HG03066 (cell line): ENCODE data around the gene CCDC80.
"Not testable (repeated sequence)": the region's sequence is repeated elsewhere in the genome, so short reads cannot be mapped to it uniquely, and the experiment has no call there.

Experiments used
- ATAC-seq: cut with Tn5 transposase; IDR thresholded peaks from one replicate; pipeline ENCODE4 v1.9.1; 2021; ENCODE audit warnings: low read depth; ENCODE audit not compliant: unreplicated experiment

CCDC80 gene

DNA sequence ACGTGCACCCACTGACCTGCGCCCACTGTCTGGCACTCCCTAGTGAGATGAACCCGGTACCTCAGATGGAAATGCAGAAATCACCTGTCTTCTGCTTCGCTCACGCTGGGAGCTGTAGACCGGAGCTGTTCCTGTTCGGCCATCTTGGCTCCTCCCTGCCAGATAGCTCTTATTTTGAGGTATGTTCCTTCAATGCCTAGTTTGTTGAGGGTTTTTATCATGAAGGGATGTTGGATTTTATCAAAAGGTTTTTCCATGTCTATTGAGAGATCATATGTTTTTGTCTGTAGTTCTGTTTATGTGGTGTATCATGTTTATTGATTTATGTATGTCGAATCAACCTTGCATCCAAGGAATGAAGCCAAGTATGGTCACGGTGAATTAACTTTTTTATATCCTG is 24.1 kb upstream of the CCDC80 start:
- not testable (repeated sequence) for ATAC-seq

DNA sequence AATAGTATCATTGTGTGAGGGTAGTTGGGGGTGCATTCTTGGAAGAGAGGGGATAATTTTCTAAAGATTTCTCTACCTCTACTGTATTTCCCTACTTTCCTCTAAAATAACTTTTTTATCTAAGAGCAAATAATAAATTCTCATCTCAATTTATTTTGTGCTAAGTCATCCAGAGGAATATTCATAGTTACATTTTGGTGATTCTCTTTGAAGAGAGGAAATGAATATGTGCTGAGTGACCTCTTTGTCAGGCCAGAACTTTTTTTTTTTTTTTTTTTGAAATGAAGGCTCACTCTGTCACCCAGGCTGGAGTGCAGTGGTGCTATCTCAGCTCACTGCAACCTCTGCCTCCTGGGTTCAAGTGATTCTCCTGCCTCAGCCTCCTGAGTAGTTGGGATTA is 15.1 kb upstream of the CCDC80 start:
- no peak for ATAC-seq

DNA sequence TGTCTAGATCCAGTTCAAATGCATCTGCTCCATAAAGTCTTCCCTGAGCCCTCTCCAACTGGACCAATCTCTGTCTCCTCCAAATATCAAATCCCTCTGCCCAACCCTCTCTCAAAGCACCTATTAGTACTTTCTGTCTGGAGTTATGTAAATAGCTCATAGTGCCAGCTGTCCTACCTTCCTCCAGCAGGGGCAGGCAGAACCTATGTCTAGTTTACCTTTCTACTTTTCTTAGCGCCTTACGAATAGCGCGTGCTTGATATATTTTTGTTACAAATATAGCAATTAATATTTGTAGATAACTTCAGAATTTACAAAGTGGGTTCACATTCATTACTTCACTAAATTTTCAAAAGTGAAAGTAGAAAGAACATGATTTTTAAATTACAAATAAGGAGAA is 14.0 kb upstream of the CCDC80 start:
- no peak for ATAC-seq

GRCh38 chr3:112654492-112654891 is 13.5 kb upstream of the CCDC80 start:
- ATAC-seq, result no peak

DNA sequence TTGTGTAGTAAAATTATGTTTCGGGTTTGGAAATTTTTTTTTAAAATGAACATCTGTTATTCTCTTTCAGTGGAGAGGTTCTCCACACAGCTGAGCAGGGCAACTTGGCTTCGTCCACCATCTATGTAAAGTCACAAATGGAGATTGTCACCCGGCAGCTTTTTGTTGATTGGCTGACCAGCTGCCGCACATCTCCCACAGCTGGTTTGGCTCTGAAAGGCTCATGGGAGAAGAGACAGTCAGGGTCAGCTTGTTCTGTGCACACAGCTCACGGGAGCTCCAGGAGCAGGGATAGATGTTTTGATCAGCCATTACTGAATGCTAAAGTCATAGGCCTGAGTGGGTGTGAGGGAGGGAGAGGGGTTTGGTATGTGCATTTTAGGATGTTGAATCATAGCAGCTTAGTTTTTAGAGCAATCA is 12.9 kb upstream of the CCDC80 start:
- ATAC-seq, result no peak

GRCh38 chr3:112653209-112653871 is 12.4 kb upstream of the CCDC80 start:
- no peak for ATAC-seq

- no peak for ATAC-seq
Measured at GRCh38 chr3:112651516-112651915, 10.6 kb upstream of the CCDC80 start.

DNA sequence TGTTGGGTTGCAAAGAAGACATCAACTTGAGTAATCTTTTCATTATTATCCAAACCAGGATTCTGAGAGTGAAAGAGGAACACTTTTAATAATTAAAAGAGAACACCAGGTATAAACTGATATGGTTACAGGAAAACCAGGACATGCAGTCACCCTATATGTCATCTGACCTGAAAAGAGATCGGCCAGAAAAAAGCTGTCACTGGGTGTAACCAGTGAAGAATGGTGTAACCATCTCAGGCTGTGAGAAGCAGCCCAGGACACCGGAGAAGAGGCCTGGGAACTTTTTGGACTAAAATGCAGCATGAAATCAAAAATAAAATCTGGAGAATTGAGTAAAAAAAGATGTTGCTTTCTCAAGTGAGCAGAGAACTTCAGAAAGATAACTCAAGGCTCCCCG is 10.1 kb upstream of the CCDC80 start:
- ATAC-seq, result no peak

DNA sequence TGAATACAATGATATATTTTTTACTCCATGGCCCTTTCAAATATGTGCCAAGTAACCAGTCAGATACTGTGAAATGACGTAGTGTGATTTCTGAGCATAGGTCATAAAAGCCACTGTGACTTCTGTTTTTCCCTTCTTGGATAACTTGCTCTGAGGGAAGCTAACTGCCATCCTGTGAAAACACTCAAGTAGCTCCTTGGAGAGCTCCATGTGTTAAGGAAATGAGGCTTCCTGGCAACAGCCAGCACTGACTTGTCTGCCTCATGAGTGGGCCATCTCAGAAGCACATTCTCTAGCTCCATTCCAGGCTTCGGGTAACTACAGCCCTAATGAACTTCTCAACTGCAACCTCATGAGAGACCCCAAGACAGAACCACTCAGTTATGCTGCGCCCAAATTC is 9.5 kb upstream of the CCDC80 start:
- no peak for ATAC-seq

GRCh38 chr3:112649478-112649735 is 8.5 kb upstream of the CCDC80 start:
- ATAC-seq, result no peak

DNA sequence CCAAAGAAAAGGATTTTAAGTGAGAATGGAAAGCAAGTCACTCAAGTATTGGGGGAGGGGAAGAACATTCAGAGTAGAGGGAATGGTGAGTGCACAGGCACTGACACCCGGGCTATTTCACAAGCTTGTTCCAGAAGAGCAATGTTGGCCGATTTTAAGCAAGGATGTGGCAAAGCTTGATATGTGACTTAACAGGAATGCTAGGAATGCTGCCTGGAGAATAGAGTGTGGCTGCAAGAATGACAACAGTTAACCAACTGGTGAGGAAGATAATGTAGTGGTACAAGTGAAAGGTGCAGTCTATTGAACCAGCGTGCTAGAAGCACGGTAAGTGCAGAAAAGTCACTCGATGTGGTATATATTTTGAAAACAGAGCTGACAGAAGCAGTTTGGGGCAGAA is 6.2 kb upstream of the CCDC80 start:
- ATAC-seq, result no peak

GRCh38 chr3:112646623-112647022 is 5.7 kb upstream of the CCDC80 start:
- no peak for ATAC-seq

GRCh38 chr3:112644453-112644852 is 3.5 kb upstream of the CCDC80 start:
- ATAC-seq, result no peak

DNA sequence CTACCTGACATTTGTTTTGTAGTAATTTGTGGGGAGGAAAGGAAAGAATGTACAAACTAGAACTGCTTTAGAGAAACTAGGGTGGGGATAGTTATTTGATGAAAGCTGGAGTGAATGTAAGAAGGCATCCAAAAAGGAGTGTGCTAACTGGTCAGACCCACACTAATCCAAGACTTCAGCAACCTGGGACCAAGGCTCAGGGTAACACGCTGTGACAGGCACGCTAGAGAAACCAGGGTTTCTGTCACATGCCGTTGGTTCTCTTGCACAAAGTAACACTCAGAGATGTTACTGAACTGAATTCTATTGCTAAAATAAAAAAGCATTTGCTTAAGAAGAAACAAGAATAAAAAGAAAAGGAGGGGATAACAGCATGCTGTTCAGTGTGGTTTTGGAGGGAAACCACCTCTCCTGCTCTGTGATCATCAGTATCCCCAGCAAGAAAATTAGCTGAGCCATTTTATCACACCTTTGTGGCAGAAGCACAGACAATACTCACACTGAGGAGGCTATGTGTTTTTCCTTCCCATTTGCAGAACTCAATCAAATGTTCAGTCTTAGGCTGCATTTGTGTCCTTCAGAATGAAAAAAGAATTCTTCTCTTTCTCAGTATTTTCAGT is 2.8 kb upstream of the CCDC80 start:
- ATAC-seq, result no peak

GRCh38 chr3:112642912-112643506 is 2.1 kb upstream of the CCDC80 start:
- peak; percentile 90 for ATAC-seq

GRCh38 chr3:112640276-112640929 is 540 bp downstream of the CCDC80 start:
- no peak for ATAC-seq

GRCh38 chr3:112639455-112640225 is 1.3 kb downstream of the CCDC80 start:
- ATAC-seq, result no peak

DNA sequence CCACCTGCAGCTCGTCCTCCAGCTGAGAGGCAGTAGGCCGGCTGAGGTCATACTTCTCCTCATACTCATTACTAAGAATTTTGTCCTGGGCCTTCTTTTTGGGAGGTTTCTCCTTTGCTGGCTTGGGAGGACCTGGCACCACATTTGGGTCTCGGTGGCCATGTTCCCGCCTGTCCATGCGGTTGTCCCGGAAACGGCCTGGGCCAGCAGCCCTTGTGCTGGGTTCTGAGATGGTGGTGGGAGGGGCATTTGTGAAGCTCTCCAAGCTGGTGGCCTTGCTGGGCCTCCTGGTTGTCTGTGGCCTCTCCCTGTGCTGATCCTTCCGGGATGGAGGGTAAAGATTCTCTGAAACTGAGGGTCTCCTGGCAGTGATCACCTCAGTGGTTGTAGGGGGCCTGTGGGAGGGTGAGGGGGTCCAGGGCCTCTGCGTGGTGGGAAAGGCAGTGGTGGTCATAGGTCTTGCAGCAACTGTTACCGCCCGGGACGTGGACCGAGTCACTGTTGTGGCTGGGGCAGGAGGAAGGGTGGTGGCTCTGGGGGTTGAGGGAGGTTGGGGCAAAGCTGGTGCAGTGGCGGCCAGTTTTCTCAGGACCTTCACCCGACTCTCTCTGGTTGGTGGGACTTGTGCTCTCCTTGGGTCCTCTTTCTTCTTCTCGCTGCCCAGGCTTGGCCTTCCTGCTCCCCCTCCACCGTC is 2.5 kb downstream of the CCDC80 start:
- ATAC-seq, result no peak

DNA sequence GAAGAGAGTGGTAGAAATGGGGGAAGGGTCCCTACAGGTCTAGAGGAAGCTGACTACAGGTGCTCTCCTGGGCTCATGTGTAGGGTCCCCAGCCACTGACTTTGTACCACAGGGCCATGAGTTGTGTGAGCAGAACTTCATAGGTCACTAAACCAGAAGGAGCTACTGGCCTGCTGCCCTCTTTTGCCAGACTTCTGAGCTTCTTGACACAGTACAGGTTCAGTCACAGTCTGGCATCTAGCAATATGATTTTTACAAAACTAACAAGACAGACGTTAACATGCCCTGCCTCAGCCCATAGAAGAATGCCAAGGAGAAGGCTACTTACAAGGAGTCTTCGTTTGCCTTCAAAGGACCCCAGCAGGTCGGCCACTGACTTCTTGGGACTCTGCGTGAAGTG is 3.2 kb downstream of the CCDC80 start:
- no peak for ATAC-seq

DNA sequence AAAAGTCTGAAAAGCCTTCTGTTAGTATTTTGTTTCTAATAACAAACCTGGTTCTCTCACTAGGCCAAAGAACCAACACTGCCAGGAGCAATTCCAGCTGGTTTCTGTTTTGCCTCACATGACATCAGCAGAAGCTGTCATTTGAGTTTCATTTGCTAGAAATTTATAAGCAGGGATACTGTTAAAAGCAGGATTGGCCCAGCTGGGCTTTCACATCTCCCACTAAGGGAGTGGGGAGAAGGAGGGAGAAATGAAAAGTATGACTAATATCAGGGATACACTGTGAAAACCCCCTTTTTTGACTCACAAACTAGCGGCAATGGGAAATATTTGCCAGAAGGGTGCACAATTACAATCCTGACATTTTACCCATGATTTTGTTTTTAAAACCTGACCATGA is 5.3 kb downstream of the CCDC80 start:
- ATAC-seq, result no peak
